ENCODE results near the gene GIT1. TPM values are rescaled to one million over a fixed set of nuclear protein-coding genes. Genes with fewer than 3 reads are reported as not detected.

GIT1 gene
- total and polyA plus RNA-seq, 9 of the 15 experiments (the other 6 are each of a cell fraction or from before 2014, with no cell fraction given): 0.35 to 35.3 (median 17.1) TPM

DNA sequence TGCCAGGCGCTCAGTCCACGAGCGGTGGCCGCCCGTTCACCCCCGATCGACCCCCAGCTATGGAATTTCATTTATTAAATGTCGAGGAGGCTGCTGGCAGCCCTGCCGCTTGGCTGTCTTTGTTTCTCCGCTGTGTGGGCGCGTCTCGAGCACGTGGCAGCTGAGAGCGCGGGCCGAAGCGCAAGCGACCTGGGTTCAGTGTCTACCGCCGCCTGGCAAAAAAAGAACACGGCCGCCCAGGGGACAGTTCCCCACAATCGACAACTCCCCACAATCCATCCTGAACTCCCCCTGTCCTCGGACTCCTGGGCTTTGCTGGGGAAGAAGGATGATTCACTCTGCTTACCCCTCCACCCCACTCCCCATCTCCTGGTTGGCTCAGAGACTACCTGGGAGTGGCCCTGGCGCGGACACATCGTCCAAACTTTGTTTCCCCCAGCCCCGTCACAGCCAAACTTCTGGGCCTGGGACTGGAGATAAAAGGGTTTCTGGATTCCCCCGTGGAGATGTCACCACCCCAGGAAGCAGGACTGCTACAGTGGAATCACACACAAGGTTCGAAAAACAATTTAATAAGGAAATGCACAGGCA, 1.8 kb upstream of the GIT1 start (continued):
- TF ChIP-seq, protein P1, sequence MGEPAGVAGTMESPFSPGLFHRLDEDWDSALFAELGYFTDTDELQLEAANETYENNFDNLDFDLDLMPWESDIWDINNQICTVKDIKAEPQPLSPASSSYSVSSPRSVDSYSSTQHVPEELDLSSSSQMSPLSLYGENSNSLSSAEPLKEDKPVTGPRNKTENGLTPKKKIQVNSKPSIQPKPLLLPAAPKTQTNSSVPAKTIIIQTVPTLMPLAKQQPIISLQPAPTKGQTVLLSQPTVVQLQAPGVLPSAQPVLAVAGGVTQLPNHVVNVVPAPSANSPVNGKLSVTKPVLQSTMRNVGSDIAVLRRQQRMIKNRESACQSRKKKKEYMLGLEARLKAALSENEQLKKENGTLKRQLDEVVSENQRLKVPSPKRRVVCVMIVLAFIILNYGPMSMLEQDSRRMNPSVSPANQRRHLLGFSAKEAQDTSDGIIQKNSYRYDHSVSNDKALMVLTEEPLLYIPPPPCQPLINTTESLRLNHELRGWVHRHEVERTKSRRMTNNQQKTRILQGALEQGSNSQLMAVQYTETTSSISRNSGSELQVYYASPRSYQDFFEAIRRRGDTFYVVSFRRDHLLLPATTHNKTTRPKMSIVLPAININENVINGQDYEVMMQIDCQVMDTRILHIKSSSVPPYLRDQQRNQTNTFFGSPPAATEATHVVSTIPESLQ (CRISPR knock-in tag; IDR thresholded peaks at IDR 0.05): 0 out of 2 replicates have a peak, but pooled peaks have one; percentile 19
- TF ChIP-seq ATF7 (IDR thresholded peaks at IDR 0.05) (no peak; the same call in 1 of the 2 replicates), DPF2 (IDR thresholded peaks at IDR 0.05) (peak; percentile 34; the same call in 1 of the 2 replicates), CC2D1A (IDR thresholded peaks at IDR 0.05) (0 out of 2 replicates have a peak, but pooled peaks have one; percentile 11), POLR2B (IDR thresholded peaks at IDR 0.05; ENCODE audit: low read depth, partially characterized antibody) (no peak), ELF1 (tag; IDR thresholded peaks at IDR 0.05) (peak; percentile 24; the same call in 1 of the 2 replicates), RBBP5 (IDR thresholded peaks at IDR 0.05; ENCODE audit: borderline replicate concordance, insufficient read depth, low read length, poor library complexity, severe bottlenecking) (peak; percentile 4), ESRRA (IDR thresholded peaks at IDR 0.05; ENCODE audit: borderline replicate concordance, low read depth) (0 out of 2 replicates have a peak, but pooled peaks have one; percentile 6), L3MBTL2 (IDR thresholded peaks at IDR 0.05) (peak; percentile 95), KDM5B (IDR thresholded peaks at IDR 0.05; ENCODE audit: insufficient replicate concordance, low read depth, low read length) (no peak), BRD9 (IDR thresholded peaks at IDR 0.05; ENCODE audit: low read depth, partially characterized antibody) (peak; percentile 72), SMARCA4 (IDR thresholded peaks at IDR 0.05) (0 out of 2 replicates have a peak, but pooled peaks have one; percentile 58), ZFX (CRISPR knock-in tag; IDR thresholded peaks at IDR 0.05) (peak; percentile 38), KDM4B (IDR thresholded peaks at IDR 0.05; ENCODE audit: borderline replicate concordance in 2 of 2, low read depth in 1 of 2) (peak in 1 of 2 experiments; percentile 20; a peak in 1 of 4 replicates), RBFOX2 (IDR thresholded peaks at IDR 0.05; ENCODE audit: low read depth, low read length) (peak; percentile 44; the same call in 1 of the 2 replicates), SIN3A (IDR thresholded peaks at IDR 0.05; ENCODE audit: borderline replicate concordance in 2 of 2, control insufficient read depth in 1 of 2, low read depth in 2 of 2, low read length in 2 of 2) (peak in 1 of 2 experiments; percentile 8; a peak in 1 of 4 replicates)
- TF ChIP-seq, protein P2, sequence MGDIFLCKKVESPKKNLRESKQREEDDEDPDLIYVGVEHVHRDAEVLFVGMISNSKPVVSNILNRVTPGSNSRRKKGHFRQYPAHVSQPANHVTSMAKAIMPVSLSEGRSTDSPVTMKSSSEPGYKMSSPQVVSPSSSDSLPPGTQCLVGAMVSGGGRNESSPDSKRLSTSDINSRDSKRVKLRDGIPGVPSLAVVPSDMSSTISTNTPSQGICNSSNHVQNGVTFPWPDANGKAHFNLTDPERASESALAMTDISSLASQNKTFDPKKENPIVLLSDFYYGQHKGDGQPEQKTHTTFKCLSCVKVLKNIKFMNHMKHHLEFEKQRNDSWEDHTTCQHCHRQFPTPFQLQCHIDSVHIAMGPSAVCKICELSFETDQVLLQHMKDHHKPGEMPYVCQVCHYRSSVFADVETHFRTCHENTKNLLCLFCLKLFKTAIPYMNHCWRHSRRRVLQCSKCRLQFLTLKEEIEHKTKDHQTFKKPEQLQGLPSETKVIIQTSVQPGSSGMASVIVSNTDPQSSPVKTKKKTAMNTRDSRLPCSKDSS (IDR thresholded peaks at IDR 0.05; ENCODE audit: low read depth, partially characterized antibody): no peak

Data from K562 (cell line).